HG02870 (cell line): Measurements from ENCODE around the gene PLIN5.
"Not testable (repeated sequence)": the region's sequence is repeated elsewhere in the genome, so short reads cannot be mapped to it uniquely, and the experiment has no call there.

ENCODE experiments used
- ATAC-seq: cut with Tn5 transposase; IDR thresholded peaks from one replicate; pipeline ENCODE4 v1.9.1; 2021; ENCODE audit warnings: mild to moderate bottlenecking, moderate library complexity; ENCODE audit not compliant: unreplicated experiment

Gene PLIN5

GRCh38 chr19:4547303-4548237 is 12.5 kb upstream of the PLIN5 start:
- no peak for ATAC-seq

DNA sequence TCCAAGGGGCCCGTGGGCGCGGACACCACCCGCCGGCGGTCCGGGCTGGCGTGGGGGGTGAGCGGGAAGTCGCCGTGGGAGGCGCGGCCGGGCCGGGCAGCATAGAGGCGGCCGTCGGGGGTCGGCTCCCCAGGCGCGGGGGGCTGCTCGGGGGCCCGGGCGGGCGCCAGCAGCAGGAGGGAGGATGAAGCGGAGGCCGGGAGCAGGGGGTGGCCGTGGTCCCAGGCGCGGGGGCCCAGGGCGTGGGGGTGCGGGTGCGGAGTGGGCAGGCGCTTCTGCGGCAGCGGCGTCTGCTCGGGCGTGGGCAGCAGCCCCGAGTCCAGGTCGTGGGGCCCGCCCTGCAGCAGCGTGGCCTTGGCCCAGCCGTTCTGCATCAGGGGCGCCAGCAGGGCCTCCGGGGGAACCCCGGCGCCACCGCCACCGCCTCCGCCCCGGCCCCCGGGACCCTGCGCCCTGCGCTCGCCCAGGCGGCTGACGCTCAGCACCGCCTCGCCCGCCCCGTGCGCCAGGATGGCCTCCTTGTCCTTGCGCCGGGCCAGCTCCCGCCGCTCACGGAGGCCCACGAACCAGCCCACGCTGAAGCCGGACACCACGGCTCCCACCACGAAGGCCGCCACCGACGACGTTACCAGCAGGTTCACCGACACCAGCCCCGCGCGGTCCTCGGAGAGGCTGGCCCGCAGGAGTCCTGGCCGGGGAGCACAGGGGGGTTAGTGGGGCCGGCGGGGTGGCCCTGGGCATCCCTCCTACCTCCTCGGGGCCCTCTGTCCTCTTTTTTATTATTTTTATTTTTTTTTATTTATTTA is 9.0 kb upstream of the PLIN5 start:
- ATAC-seq, result no peak

DNA sequence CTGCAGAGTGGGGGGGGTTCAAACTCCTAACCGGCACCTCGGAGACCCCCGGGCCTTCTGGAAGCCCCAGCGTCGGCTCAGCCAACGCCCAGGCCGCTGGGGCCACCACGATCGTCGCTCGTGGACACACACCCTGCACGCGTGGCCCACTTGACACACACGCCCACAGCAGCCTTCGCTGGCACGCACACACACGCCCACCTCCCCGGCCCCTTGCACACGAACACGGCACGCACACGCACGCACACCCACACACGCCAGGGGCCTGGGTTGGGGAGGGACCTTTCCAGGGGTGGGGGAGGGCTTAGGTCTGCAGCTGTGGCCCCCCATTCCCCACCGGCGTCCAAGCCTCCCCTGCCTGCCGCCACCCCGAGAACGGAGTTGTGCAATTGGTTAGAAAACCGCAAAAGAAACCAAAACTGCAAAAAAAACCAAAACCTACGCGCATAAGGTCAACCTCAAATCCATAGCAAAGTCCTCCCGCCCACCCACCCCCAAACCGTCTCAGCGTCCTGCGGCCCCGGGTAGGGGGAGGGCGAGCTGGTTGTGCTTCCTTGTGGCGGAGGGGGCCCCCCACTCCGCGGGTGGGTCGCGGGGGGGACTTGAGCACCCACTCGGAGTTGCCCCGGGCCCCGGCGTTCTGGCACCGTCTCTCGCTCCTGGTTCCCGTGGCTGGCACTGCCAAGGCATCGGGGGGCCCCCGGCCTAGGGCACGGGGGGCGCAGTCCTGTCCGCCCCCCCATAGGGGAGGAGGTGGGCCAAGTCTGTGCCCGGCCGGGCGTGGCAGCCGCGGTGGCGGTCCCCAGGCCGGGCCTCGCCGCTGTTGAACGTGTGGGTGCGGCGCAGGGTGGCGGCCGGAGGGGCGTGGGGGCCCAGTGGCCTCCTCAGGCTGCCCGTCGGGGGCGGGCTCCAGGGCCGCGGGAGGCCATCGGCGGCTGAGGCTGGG is 8.1 kb upstream of the PLIN5 start:
- no peak for ATAC-seq

GRCh38 chr19:4541806-4542145 is 6.8 kb upstream of the PLIN5 start:
- not testable (repeated sequence) for ATAC-seq

DNA sequence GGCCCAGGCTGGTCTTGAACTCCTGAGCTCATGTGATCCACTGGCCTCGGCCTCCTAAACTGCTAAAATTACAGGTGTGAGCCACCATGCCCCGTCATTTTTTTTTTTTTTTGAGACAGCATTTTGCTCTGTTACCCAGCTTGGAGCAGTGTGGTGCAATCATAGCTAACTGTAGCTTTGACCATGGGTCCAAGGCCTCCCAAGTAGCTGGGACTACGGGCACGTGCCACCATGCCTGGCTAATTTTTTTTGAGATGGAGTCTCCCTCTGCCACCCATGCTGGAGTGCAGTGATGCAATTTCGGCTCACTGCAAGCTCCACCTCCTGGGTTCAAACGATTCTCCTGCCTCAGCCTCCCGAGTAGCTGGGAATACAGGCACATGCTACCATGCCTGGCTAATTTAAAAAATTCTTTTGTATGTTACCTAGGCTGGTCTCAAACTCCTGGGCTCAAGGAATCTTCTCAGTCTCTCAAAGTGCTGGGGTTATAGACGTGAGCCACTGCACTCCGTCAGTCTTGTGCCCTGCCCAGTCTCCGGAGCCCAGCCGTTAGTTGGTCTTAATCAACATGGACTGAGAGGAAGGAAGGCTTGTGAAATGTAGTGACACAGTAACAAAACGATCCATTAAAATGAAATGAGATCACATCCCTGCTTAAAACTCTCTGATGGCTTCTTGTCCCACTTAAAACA is 6.2 kb upstream of the PLIN5 start:
- ATAC-seq, result no peak

DNA sequence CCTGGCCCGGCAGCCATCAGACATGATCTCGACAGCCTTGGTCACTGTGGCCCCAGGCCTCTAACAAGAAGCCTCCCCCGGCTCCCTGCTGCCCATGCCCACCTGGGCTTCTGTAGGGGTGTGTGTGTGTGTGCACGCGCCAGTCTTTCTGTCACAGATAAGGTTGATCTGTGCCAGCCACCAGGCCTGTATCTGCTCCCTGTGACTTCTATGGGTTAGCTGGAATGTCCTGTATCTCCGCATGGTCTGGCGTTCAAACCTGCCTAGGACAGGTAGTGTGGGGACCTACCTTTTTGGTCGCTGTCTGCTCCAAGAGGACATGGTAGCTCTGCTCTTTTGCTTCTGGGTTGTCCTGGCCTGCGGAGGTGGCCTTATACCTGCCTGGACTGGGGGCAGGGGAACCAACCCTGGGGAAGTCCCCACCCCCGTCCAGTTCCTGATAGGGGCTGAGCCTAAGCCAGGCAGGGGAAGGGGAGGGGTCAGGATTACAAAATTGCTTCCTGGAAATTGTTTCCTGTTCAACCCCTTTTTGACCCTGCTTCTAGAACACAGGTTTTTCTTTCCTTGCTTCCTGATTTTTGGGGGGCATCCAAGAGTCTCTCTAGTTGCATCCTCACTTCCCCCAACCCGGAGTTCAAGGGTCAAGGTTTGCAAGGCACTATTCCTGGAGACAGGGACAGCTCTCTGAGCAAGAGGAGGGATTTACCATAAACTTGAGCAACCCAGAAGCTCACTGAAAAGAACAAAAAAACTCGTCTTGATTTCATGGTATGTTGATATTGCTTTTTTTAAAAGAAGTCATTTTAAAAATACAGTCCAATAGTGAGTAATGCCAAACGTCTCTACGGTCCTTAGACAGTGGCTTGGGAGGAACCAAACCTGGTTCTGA is 4.9 kb upstream of the PLIN5 start, which contains the start of gene LRG1:
Gene LRG1, minus strand, starts transcription at position 344 of the 889 bp plus-strand sequence. Its CDS starts 23 bp downstream, at position 321.
- no peak for ATAC-seq

DNA sequence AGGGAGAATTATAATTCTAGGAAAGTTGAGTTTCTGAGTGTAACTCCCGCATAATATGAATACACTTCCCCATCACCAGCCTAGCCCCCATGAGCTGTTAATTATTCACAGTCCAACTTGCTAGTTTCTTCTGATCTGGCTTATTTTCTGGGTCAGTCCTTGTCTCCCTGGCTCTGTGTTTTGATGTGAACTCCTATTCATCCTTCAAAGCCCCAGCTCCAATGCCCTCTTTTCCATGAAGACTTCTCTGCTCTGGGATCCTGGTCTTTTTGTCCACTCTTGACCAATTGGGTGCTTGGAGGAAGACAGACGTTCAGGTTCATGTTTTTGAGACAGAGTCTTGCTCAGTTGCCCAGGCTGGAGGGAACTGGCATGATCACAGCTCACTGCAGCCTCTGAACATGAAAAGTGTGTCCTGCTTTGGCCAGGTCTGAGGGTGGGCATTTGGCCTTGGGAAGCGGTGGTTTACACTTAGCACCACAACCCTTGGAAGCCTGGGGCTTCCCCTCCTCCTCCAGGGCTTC is 4.2 kb upstream of the PLIN5 start:
- no peak for ATAC-seq

DNA sequence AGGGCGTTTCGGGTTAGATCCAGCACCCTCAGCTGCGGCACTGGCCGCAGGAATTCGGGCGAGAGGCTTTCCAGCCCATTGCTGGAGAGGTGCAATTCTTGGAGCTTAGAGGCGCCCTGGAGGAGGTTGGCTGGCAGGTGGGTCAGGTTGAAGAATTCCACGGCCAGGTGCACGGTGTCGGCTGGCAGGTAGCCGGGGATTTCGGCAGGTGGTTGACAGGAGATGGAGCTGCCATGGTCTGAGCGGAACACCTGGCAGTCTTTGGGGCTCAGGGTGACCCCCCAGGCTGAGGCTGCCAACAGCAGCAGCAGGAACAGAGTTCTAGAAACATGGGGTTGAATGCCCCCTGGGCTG is 3.6 kb upstream of the PLIN5 start:
- no peak for ATAC-seq

GRCh38 chr19:4537953-4538600 is 3.1 kb upstream of the PLIN5 start:
- ATAC-seq, result no peak

DNA sequence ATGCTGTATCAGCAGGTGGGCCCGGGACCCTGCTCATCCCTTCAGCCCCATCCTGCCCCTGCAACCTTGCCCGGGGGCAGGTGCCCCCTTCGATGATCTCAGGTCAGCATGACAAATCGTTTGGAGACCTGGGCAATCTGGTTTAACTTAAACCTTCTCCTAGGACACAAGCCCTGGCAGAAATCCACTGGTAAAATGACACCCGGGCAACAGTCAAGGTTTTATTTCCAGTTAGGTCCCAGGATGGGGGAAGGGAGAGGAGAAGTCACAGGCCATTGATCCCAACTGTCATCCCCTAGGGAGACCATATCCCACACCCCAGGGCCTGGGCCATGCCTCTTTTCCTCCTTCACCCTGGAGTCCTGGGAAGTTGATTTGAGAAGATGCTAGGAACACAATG is 1.8 kb upstream of the PLIN5 start:
- ATAC-seq, result no peak

DNA sequence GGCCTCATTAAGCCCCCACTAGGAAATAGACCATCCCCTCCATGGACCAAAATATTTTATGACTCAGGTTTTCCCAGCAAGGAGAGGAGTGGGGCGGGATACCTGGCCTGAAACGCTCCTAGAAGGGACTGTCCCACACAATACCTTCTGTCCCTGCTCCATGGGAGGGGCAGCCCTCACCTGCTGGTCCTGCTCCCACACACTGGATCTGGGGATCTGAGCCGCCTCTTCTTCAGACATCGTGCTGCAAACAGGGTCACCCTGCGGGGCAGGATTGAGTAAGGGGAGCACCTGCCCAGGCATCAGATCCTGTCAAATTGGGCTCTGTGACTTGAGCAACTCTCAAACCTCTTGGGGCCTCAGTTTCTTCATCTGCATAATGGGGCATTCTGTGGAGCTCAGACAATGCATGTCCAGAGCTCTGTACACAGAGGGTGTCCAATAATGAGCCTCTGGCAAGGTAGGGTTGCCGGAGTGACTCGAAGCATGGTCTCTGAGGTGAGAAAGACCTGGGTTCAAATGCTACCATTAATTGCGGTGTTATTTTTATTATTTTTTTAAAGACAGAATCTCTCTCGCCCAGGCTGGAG is 1.1 kb downstream of the PLIN5 start:
- no peak for ATAC-seq

DNA sequence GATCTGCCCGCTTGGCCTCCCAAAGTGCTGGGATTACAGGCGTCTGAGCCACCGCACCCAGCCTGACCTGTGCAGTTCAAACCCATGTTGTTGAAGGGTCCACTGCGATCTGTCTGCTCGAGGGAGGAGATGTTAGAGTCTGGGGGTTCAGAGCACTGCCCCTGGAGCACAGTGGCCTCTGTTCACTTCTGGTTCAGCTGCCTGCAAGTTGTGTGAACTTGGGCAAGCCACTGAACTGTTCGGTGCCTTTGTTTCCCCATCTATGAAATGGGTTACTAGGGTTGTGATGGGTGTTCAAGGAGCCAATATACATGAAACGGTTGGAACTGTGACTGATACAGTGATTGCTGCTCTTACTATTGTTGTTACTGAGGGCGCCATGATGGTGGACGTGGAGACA is 1.7 kb downstream of the PLIN5 start:
- no peak for ATAC-seq

DNA sequence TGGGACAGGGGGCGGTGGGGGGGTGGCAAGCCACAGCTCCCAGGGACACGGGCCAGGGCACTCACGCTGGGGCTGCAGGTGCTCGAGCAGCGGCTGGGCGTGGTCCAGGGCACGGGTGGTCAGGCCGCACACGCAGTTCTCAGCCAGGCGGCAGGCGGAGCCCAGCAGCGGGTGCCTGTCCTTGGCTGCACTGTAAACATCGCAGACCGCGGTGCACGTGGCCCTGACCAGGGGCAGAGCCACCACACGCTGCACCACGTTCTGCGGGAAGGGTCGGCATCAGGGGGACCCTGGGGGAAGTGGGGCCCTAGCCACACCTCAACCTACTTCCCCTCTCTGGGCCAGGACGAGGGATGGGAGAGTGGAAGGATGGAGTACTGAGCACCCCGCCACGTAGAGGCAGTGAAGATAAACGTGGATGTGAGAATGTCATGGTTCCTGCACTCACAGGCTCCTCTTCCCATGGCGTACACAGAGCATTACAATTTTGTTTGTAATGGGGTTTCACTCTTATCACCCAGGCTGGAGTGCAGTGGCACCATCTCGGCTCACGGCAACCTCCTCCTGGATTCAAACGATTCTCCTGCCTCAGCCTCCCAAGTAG is 3.4 kb downstream of the PLIN5 start:
- ATAC-seq, result no peak

GRCh38 chr19:4529924-4530522 is 5.0 kb downstream of the PLIN5 start:
- ATAC-seq, result no peak

DNA sequence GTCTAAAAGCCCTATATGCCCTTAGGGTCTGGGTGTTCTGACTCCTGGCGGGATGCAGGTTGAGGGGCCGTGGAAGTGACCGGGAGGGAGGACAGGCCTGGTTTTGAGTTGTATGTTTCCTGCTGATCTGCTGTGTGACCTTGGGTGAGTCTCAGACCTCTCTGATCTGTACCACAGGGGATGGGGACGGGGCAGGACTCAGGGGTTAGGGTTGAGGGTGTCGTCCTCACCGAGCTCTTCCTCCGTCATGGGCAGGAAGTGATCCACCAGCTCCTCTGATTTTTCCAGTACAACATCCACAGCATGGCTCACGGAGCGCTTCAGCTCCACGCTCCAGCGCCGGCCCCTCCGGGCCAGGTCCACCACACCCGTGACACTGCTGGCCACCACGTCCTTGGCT is 6.2 kb downstream of the PLIN5 start:
- ATAC-seq, result no peak

DNA sequence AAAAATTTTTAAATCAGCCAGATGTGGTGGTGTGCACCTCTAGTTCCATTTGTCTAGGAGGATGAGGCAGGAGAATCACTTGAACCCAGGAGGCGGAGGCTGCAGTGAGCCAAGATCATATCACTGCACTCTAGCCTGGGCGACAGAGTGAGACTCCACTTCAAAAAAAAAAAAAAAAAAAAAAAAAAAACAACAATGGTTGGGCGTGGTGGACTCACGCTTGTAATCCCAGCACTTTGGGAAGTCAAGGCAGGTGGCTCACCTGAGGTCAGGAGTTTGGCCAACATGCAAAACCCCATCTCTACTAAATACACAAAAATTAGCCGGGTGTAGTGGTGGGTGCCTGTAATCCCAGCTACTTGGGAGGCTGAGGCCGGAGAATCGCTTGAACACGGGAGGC is 7.6 kb downstream of the PLIN5 start:
- not testable (repeated sequence) for ATAC-seq

- no peak for ATAC-seq
Observed at GRCh38 chr19:4525563-4526002, 9.4 kb downstream of the PLIN5 start.
